Measurements from ENCODE around the gene LRRC73. TPM values are rescaled to one million over a fixed set of nuclear protein-coding genes. Genes with fewer than 3 reads are reported as not detected.

LRRC73 gene
- total RNA-seq, 1 donor, result 0.63 TPM

DNA sequence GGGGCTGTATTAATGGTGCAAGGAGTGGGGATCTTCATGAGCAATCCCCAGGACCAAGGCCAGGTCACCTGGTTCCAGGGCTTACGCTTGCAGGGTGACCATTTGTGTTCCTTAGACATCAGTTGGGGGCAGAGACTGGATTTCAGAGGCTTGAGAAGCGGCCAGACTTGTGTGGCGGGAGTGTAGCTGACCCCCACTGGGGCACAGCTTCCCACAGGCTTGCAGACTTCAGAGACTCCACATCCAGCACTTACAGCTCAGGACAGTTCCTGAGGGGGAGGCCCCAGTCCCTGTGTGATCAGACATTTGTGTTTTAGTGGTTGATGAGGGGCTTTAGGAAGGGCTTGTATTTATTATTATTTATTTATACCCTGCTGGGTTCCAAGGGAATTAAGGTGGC, 17.5 kb downstream of the LRRC73 start:
- DNase-seq (ENCODE audit: low read depth), result no peak
- TF ChIP-seq, protein P1, sequence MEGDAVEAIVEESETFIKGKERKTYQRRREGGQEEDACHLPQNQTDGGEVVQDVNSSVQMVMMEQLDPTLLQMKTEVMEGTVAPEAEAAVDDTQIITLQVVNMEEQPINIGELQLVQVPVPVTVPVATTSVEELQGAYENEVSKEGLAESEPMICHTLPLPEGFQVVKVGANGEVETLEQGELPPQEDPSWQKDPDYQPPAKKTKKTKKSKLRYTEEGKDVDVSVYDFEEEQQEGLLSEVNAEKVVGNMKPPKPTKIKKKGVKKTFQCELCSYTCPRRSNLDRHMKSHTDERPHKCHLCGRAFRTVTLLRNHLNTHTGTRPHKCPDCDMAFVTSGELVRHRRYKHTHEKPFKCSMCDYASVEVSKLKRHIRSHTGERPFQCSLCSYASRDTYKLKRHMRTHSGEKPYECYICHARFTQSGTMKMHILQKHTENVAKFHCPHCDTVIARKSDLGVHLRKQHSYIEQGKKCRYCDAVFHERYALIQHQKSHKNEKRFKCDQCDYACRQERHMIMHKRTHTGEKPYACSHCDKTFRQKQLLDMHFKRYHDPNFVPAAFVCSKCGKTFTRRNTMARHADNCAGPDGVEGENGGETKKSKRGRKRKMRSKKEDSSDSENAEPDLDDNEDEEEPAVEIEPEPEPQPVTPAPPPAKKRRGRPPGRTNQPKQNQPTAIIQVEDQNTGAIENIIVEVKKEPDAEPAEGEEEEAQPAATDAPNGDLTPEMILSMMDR (IDR thresholded peaks at IDR 0.05; ENCODE audit: insufficient read depth, low read length), result no peak
- H3K4me3 ChIP-seq (ENCODE audit: low read depth, low read length), result no peak overlapping the region

DNA sequence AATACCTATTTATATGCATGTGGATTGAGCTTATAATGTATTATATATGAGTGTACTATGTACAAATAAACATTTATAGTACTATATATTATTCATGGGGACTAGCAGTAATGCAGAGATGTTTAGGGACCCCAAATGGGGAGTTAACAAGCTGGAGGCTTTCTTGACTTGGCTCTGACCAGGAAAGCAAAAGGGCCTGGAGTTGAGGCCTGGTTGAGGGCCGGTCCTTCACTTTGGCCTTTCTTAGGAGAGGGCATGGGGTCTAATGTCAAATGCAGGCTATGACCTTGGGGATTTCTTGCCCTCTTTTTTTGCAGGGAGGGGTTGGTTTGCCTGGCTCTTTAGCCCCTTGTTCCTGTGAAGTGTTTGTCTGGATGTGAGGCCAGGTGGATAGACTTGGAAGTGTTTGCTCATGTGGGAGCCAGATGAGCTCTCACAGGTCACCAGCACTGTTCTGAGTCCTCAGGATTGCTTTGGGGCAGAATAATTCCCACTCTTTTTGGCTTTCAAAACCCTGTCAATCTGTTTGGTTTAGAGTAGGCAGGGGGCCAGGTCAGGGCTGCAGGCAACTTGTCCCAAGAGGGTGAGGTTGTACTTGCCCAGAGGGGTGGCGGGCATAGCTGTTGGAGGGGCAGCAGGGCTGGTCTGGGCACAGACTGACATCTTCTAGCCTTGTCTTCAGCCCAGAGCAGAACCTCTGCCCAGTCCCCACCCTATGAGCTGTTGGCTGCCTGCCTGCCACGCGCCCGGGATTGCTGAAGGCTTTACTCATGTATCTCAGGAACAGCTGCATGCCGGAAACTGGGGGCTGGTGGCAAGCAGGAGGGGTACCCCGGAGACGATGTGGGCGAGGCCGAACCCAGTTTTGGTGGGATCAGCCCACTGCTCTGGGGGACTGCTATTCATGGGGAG, 18.1 kb downstream of the LRRC73 start:
- TF ChIP-seq, protein P1 (IDR thresholded peaks at IDR 0.05; ENCODE audit: insufficient read depth, low read length), result no peak
- no peak overlapping the region for H3K4me3 ChIP-seq (ENCODE audit: low read depth, low read length)
- DNase-seq (ENCODE audit: low read depth), result peak; percentile 73

GRCh38 chr6:43490523-43490939, 19.6 kb downstream of the LRRC73 start:
- H3K4me3 ChIP-seq (ENCODE audit: low read depth, low read length), result no peak overlapping the region
- DNase-seq (ENCODE audit: low read depth), result peak; percentile 47
- TF ChIP-seq, protein P1 (IDR thresholded peaks at IDR 0.05; ENCODE audit: insufficient read depth, low read length), result no peak

GRCh38 chr6:43489277-43490072, 20.7 kb downstream of the LRRC73 start:
- H3K4me3 ChIP-seq (ENCODE audit: low read depth, low read length), result no peak overlapping the region
- DNase-seq (ENCODE audit: low read depth), result no peak

DNA sequence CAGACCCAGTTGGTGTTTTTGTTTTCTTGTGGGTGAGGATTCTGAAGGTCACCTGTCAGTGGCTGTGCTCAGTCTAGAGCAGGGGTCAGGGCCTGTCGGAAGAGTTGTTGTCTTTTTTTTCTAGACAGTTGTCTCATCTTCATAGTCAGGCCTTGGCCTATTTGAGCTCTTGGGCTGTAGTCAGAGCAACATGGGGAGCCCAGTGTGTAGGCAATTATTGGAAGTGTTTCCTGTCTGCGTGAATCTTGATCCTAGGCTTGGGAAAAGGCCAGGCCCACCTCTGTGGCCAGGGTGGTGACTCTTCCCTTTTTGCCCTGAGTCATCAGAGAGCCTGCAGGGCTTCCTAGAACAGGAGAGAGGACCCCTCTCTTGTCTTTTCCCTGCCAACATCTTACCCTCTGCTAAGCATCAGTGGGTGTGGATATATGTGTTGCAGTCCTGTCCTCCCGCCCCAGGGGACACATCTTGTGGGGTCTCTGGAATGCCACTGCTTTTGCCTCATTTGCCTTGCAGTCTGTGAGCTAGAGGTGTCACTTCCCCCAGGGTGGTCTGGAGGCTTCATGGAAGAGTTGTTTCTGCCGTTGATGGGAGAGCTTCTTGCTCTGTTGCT, 21.4 kb downstream of the LRRC73 start:
- no peak for DNase-seq (ENCODE audit: low read depth)
- H3K4me3 ChIP-seq (ENCODE audit: low read depth, low read length), result no peak overlapping the region
- TF ChIP-seq, protein P1 (IDR thresholded peaks at IDR 0.05; ENCODE audit: insufficient read depth, low read length), result no peak

More at GRCh38 chr6:43489277-43490072, 20.7 kb downstream of the LRRC73 start:
- TF ChIP-seq, protein P1 (IDR thresholded peaks at IDR 0.05; ENCODE audit: insufficient read depth, low read length), result no peak

DNA sequence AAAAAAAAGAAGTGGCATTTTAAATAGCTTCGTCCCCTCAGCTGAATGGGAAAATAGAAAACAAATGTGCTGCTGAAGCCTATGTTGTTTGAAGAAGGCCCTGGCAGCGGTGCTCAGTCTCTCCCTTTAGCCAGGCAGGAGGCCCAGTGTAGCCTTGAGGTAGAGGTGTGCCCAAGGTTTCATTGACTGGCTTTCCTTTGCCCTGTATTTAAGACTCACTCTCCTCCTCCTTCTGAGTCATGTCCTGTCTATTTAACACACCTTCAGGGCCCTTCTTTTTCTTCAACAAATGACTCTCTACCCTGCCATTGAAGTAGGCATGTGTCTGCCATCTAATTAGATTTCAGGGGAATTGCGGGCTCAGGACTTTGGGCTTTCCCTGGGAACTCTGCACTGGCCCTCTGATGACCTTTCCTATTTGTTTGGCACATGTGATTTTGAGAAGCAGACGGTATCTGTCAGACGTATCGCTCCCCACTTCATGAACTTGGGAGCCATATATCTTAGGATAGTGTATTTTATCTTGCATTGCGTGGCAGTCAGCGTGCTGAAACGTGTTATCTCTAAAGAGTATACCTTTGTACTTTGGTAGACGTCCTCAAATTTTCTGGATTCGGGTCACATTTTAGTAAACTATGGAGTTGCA, 28.4 kb downstream of the LRRC73 start:
- no peak for DNase-seq (ENCODE audit: low read depth)
- H3K4me3 ChIP-seq (ENCODE audit: low read depth, low read length), result no peak overlapping the region

More for the DNA sequence above, 28.4 kb downstream of the LRRC73 start:
- TF ChIP-seq, protein P1 (IDR thresholded peaks at IDR 0.05; ENCODE audit: insufficient read depth, low read length), result no peak
